NCI-H2081 treated with DMSO at 0.1 percent for 48 hours (cell line): Measurements from ENCODE around the gene PEAR1.

ENCODE experiments used
- DNase-seq: peaks from one replicate; lab custom pipeline; 2025; lab: John Stamatoyannopoulos, UW

The PEAR1 gene

GRCh38 chr1:156859523-156860112 lies 33.9 kb upstream of the PEAR1 start:
- DNase-seq, result no peak

GRCh38 chr1:156860113-156860627 lies 33.3 kb upstream of the PEAR1 start:
- no peak for DNase-seq

GRCh38 chr1:156860628-156861423 lies 32.7 kb upstream of the PEAR1 start, which contains the start of gene NTRK1:
Gene NTRK1 (plus strand): TSS chr1:156860865. CDS start chr1:156860935, 70 bp downstream.
- no peak for DNase-seq

DNA sequence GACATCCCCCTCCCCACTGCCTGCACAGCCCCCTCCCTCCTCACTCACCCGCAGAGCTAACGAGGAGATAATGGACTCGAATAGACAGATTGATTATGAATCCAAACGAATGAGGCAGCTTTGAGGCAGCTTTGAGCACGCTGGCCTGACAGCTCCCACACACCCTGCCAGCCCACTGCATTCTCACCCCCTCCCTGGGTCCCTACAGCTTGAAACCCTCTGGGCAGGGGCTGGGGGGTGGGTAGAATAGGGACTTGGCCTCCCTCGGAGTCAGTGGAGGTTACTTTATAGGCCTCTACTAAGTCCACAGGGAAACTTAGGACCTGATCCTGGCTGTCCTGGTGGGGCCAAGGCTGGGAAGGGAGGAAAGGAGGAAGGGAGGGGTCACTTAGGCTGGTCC lies 30.9 kb upstream of the PEAR1 start:
- no peak for DNase-seq

GRCh38 chr1:156862997-156863599 lies 30.4 kb upstream of the PEAR1 start:
- DNase-seq, result no peak

GRCh38 chr1:156863631-156864030 lies 29.9 kb upstream of the PEAR1 start:
- no peak for DNase-seq

- no peak for DNase-seq
Observed at GRCh38 chr1:156864796-156865195, 28.7 kb upstream of the PEAR1 start.

DNA sequence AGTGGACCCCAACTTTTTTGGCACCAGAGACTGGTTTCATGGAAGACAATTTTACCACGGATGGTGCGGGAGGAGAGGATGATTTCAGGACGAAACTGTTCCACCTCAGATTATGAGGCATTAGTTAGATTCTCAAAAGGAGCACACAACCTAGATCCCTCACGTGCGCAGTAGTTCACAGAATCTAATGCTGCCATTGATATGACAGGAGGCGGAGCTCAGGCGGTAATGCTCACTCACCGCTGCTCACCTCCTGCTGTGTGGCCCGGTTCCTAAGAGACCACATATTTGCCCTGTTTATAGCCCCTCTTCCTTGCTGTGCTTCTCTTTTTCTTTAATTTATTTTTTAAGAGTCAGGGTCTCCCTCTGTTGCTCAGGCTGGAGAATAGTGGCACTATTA lies 28.3 kb upstream of the PEAR1 start:
- DNase-seq, result no peak

GRCh38 chr1:156865865-156866248 lies 27.7 kb upstream of the PEAR1 start:
- DNase-seq, result no peak

DNA sequence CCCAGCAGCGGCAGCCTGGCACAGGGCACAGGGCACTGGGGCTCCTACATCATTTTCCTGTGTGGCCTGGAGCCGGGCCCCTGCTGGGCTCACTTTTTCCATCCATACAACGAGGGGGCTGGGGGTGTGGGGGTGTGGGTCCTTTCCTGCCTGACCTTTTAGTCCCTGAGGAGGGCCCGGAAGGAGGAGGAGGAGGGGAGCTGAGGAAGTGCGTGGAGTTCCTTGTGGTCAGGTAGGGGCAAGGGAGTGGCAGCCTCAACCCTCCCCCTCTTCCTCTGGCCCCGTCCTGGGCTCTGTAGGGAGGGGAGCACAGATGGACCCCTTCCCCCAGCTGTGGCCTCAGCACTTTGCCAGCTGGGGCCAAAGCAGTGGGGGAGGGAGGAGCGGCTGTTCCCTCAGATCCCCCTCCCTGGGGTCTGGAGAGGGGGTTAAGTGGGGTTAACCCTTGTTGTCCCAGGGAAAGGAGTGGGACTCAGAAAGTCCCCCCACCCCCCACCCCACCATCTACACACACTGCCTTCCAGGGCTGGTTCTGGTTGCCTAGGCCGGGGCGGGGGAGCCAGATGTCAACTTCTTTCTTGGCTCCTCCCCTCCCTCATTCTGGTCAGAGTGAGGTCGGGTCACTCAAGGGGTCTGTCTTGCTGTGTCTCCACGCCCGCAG lies 27.1 kb upstream of the PEAR1 start:
- DNase-seq, result no peak

- DNase-seq, result no peak
Observed at GRCh38 chr1:156868341-156868740, 25.2 kb upstream of the PEAR1 start.

GRCh38 chr1:156869455-156869854 lies 24.1 kb upstream of the PEAR1 start:
- DNase-seq, result no peak

- DNase-seq, result no peak
Observed at GRCh38 chr1:156873659-156874058, 19.9 kb upstream of the PEAR1 start.

GRCh38 chr1:156874142-156874541 lies 19.4 kb upstream of the PEAR1 start:
- no peak for DNase-seq

DNA sequence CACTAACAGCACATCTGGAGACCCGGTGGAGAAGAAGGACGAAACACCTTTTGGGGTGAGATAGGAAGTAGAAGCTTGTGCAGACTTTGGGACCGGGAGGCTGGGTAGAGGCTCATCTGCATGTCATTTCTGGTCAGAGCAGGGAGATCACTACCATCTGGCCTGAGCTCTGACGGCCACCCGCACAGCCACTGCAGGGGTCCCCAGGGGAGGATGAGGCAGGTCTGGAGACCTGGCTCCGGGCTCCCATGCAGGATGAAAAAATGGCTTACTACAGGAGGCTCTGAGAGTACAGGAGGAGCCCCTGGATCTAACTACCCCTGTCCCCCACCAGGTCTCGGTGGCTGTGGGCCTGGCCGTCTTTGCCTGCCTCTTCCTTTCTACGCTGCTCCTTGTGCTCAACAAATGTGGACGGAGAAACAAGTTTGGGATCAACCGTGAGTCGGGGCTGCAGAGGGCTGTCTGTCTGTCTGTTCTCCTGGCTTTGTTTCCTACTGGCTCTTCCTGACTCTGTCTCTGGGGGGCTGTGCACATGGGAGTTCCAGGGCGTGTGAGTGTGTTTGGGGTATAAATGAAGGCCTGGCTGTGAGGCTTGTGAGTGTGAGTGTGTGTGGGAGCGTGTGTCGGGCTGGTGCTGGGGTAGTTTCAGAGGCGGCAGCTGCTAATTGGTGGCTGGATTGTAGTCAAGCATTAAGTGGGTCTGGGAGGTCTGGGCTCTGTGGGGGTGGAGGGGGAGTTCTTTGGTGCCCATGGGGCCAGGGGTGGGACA lies 18.8 kb upstream of the PEAR1 start:
- no peak for DNase-seq

DNA sequence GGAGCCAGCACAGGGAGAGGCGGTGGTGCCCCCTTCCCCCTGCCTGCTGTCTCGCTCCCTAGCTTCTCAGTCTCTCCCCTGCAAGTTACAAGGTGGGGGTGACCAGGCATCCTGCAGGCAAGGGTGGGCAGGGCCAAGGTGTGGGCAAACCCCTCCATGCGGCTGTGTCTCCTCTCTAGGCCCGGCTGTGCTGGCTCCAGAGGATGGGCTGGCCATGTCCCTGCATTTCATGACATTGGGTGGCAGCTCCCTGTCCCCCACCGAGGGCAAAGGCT lies 18.2 kb upstream of the PEAR1 start:
- DNase-seq, result no peak

DNA sequence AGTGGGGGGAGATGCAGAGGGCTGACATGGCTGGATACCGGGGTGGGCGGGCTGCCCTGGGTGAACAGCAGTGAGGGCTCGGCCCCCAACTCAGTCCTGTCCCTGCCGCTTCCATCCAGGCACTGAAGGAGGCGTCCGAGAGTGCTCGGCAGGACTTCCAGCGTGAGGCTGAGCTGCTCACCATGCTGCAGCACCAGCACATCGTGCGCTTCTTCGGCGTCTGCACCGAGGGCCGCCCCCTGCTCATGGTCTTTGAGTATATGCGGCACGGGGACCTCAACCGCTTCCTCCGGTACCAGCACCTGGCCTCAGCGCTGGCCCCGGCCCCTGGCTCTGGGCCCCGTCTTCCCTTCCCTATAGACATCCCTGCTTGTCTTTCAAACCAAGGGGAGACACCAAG lies 17.2 kb upstream of the PEAR1 start:
- no peak for DNase-seq

DNA sequence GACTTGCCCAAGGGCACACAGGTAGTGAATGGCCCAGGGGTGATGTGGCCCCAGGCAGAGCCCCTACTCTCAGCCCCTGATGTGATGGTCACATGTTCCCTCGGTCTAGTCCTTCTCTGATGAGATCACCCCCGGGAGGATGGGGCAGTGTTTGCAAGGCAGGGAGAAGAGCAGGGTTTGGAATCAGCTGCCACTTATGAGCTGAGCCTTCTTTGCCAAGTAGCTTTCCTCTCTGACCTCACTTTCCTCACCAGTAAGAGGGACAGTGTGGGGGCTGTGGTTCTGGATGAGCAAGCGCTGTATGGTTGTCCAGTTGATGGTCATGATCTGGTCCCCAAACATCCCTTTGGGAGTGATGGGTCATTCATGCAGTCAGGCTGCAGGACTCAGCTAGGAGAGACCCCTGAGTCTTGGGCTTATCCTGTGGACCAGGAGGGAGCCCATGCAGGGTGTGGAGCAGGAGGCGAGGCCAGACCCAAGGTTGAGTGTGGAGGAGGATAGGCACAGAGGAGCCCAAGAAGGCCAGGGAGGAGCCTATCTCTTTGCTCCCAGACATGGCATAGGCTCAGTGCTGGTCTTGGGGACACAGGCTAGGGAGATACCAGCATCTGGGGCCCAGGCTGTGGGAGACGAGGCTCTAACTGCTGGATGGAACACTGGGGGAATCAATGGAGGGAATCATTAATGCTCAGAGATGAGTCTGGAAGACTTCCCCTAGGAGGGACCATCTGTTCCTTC lies 15.9 kb upstream of the PEAR1 start:
- no peak for DNase-seq

DNA sequence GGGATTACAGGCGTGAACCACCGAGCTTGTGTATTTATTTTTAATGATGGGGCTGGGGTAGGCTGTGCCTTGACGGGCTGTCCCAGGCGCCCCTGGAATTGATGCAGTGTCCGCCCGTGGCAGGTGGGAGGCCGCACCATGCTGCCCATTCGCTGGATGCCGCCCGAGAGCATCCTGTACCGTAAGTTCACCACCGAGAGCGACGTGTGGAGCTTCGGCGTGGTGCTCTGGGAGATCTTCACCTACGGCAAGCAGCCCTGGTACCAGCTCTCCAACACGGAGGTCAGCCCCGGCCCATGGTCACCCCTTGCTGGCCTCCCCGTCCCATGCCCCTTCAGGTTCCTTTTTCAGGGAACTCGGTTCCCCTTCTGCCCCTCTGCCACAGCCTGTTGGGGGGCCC lies 13.6 kb upstream of the PEAR1 start:
- DNase-seq, result no peak

- DNase-seq, result no peak
Observed at GRCh38 chr1:156880473-156880872, 13.0 kb upstream of the PEAR1 start.

- no peak for DNase-seq
Observed at GRCh38 chr1:156881101-156881500, 12.4 kb upstream of the PEAR1 start.
